ENCODE data around the gene ADAP1. TPM values are rescaled to one million over a fixed set of nuclear protein-coding genes. Genes with fewer than 3 reads are reported as not detected.

Gene ADAP1
- total and polyA plus RNA-seq, 2 of the 13 experiments (the other 11 are each of a cell fraction or from before 2014, with no cell fraction given) = 10.5 to 24.6 TPM

DNA sequence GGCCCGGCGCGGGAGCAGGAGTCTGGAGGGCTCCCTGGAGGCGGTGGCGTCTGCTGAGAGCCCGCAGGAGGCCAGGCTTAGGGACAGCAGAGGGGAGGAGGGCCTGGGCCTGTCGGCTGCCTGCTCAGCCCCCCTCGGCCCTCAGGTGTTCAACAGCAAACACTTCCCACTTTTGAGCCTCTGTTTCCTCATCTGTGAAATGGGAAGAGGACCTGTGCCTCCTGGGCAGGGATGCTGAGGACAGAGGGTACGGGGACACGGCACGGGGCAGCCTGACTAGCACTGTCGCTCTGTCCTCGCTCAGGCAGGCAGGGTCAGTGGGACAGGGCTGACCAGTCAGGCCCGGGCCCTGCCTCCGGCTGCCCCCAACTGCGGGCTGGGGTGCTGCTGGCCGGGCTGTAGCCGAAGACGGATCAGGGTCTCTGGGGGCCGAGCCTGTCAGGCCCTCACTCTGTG is 29.2 kb upstream of the ADAP1 start (continued):
- TF ChIP-seq, protein P1, sequence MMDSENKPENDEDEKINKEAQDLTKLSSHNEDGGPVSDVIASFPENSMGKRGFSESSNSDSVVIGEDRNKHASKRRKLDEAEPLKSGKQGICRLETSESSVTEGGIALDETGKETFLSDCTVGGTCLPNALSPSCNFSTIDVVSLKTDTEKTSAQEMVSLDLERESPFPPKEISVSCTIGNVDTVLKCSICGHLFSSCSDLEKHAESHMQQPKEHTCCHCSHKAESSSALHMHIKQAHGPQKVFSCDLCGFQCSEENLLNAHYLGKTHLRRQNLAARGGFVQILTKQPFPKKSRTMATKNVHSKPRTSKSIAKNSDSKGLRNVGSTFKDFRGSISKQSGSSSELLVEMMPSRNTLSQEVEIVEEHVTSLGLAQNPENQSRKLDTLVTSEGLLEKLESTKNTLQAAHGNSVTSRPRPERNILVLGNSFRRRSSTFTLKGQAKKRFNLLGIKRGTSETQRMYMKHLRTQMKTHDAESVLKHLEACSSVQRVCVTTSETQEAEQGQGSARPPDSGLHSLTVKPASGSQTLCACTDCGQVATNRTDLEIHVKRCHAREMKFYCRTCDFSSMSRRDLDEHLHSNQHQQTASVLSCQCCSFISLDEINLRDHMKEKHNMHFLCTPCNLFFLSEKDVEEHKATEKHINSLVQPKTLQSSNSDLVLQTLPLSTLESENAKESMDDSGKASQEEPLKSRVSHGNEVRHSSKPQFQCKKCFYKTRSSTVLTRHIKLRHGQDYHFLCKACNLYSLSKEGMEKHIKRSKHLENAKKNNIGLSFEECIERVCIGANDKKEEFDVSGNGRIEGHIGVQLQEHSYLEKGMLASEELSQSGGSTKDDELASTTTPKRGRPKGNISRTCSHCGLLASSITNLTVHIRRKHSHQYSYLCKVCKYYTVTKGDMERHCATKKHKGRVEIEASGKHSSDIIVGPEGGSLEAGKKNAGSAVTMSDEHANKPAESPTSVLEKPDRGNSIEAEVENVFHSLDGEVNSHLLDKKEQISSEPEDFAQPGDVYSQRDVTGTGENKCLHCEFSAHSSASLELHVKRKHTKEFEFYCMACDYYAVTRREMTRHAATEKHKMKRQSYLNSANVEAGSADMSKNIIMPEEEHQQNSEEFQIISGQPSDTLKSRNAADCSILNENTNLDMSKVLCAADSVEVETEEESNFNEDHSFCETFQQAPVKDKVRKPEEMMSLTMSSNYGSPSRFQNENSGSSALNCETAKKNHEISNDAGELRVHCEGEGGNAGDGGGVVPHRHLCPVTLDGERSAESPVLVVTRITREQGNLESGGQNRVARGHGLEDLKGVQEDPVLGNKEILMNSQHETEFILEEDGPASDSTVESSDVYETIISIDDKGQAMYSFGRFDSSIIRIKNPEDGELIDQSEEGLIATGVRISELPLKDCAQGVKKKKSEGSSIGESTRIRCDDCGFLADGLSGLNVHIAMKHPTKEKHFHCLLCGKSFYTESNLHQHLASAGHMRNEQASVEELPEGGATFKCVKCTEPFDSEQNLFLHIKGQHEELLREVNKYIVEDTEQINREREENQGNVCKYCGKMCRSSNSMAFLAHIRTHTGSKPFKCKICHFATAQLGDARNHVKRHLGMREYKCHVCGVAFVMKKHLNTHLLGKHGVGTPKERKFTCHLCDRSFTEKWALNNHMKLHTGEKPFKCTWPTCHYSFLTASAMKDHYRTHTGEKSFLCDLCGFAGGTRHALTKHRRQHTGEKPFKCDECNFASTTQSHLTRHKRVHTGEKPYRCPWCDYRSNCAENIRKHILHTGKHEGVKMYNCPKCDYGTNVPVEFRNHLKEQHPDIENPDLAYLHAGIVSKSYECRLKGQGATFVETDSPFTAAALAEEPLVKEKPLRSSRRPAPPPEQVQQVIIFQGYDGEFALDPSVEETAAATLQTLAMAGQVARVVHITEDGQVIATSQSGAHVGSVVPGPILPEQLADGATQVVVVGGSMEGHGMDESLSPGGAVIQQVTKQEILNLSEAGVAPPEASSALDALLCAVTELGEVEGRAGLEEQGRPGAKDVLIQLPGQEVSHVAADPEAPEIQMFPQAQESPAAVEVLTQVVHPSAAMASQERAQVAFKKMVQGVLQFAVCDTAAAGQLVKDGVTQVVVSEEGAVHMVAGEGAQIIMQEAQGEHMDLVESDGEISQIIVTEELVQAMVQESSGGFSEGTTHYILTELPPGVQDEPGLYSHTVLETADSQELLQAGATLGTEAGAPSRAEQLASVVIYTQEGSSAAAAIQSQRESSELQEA (CRISPR knock-in tag; IDR thresholded peaks at IDR 0.05; ENCODE audit: not compliant biosample characterization) = no peak
- TF ChIP-seq PHF21A (CRISPR knock-in tag; IDR thresholded peaks at IDR 0.05) (no peak), ZNF777 (CRISPR knock-in tag; IDR thresholded peaks at IDR 0.05) (no peak), ISL2 (CRISPR knock-in tag; IDR thresholded peaks at IDR 0.05) (no peak), GABPB1 (CRISPR knock-in tag; IDR thresholded peaks at IDR 0.05) (no peak; the same call in 1 of the 2 replicates), SRSF1 (optimal IDR thresholded peaks at IDR 0.05; ENCODE audit: low read depth, low read length) (no peak), ATF1 (CRISPR knock-in tag; IDR thresholded peaks at IDR 0.05) (no peak), ZFP37 (CRISPR knock-in tag; IDR thresholded peaks at IDR 0.05; ENCODE audit: borderline replicate concordance) (no peak), ZNF33A (CRISPR knock-in tag; IDR thresholded peaks at IDR 0.05; ENCODE audit: borderline replicate concordance) (no peak), THAP11 (CRISPR knock-in tag; IDR thresholded peaks at IDR 0.05) (no peak), IRX3 (CRISPR knock-in tag; IDR thresholded peaks at IDR 0.05; ENCODE audit: borderline replicate concordance, low read depth) (no peak)
- TF ChIP-seq, protein P2, sequence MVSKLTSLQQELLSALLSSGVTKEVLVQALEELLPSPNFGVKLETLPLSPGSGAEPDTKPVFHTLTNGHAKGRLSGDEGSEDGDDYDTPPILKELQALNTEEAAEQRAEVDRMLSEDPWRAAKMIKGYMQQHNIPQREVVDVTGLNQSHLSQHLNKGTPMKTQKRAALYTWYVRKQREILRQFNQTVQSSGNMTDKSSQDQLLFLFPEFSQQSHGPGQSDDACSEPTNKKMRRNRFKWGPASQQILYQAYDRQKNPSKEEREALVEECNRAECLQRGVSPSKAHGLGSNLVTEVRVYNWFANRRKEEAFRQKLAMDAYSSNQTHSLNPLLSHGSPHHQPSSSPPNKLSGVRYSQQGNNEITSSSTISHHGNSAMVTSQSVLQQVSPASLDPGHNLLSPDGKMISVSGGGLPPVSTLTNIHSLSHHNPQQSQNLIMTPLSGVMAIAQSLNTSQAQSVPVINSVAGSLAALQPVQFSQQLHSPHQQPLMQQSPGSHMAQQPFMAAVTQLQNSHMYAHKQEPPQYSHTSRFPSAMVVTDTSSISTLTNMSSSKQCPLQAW (CRISPR knock-in tag; IDR thresholded peaks at IDR 0.05) = no peak
- TF ChIP-seq, protein P3, sequence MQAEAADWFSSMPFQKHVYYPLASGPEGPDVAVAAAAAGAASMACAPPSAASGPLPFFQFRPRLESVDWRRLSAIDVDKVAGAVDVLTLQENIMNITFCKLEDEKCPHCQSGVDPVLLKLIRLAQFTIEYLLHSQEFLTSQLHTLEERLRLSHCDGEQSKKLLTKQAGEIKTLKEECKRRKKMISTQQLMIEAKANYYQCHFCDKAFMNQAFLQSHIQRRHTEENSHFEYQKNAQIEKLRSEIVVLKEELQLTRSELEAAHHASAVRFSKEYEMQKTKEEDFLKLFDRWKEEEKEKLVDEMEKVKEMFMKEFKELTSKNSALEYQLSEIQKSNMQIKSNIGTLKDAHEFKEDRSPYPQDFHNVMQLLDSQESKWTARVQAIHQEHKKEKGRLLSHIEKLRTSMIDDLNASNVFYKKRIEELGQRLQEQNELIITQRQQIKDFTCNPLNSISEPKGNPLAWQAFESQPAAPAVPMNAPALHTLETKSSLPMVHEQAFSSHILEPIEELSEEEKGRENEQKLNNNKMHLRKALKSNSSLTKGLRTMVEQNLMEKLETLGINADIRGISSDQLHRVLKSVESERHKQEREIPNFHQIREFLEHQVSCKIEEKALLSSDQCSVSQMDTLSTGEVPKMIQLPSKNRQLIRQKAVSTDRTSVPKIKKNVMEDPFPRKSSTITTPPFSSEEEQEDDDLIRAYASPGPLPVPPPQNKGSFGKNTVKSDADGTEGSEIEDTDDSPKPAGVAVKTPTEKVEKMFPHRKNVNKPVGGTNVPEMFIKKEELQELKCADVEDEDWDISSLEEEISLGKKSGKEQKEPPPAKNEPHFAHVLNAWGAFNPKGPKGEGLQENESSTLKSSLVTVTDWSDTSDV (CRISPR knock-in tag; IDR thresholded peaks at IDR 0.05) = no peak
- TF ChIP-seq, protein P4, sequence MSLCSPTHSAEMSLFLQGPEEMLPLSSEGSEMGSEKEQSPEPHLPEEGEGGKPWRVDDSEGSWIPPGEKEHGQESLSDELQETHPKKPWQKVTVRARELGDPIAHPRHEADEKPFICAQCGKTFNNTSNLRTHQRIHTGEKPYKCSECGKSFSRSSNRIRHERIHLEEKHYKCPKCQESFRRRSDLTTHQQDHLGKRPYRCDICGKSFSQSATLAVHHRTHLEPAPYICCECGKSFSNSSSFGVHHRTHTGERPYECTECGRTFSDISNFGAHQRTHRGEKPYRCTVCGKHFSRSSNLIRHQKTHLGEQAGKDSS (CRISPR knock-in tag; IDR thresholded peaks at IDR 0.05; ENCODE audit: borderline replicate concordance, low read depth) = 0 out of 2 replicates have a peak, but pooled peaks have one; percentile 23
